ENCODE measurements around the gene PRDM8. TPM values are rescaled to one million over a fixed set of nuclear protein-coding genes. Genes with fewer than 3 reads are reported as not detected.

PRDM8 gene
- total RNA-seq, 2 donors from 2014 or later: 26.6 to 58.0 TPM

GRCh38 chr4:80228460-80228859, 31.2 kb downstream of the PRDM8 start:
- Histone ChIP-seq H3K27ac (no peak overlapping the region), H3K27me3 (replicated peaks; ENCODE audit: insufficient read depth) (no peaks in the 10 kb centered on the region), H3K9me3 (no peaks in the 10 kb centered on the region), H3K4me1 (replicated peaks) (no peaks in the 10 kb centered on the region), H3K36me3 (no peaks in the 10 kb centered on the region), H3K4me3 (no peak overlapping the region)
- DNase-seq (ENCODE audit: low spot score): no peak
- no peak for TF ChIP-seq CTCF (IDR thresholded peaks at IDR 0.05)
- TF ChIP-seq POLR2AphosphoS5 (IDR thresholded peaks at IDR 0.05): no peak
- no peak for TF ChIP-seq POLR2A (IDR thresholded peaks at IDR 0.05)
- intact Hi-C loops (cut with DNase I): no loop called here

- TF ChIP-seq POLR2A (IDR thresholded peaks at IDR 0.05) (no peak), POLR2AphosphoS5 (IDR thresholded peaks at IDR 0.05) (no peak), CTCF (IDR thresholded peaks at IDR 0.05) (no peak)
- no peak overlapping the region for H3K4me3 ChIP-seq
- H3K36me3 ChIP-seq: no peaks in the 10 kb centered on the region
- no peaks in the 10 kb centered on the region for H3K27me3 ChIP-seq (replicated peaks; ENCODE audit: insufficient read depth)
- H3K4me1 ChIP-seq (replicated peaks): no peaks in the 10 kb centered on the region
- H3K27ac ChIP-seq: no peak overlapping the region
- DNase-seq (ENCODE audit: low spot score): no peak
- WGBS: 45% methylated on average over 2 of the region's 2 CpGs
- intact Hi-C loops (cut with DNase I): no loop called here
- H3K9me3 ChIP-seq: no peaks in the 10 kb centered on the region
These were observed 31.8 kb downstream of the PRDM8 start for GRCh38 chr4:80229128-80229527.

- TF ChIP-seq CTCF (IDR thresholded peaks at IDR 0.05) (no peak), POLR2A (IDR thresholded peaks at IDR 0.05) (no peak)
- Histone ChIP-seq H3K27me3 (replicated peaks; ENCODE audit: insufficient read depth) (no peaks in the 10 kb centered on the region), H3K9me3 (no peaks in the 10 kb centered on the region), H3K4me1 (replicated peaks) (no peaks in the 10 kb centered on the region), H3K36me3 (no peaks in the 10 kb centered on the region), H3K4me3 (no peak overlapping the region), H3K27ac (no peak overlapping the region)
- 88% methylated on average over 2 of the region's 2 CpGs for WGBS
- no peak for DNase-seq (ENCODE audit: low spot score)
- intact Hi-C loops (cut with DNase I): no loop called here
These were observed 32.3 kb downstream of the PRDM8 start for GRCh38 chr4:80229590-80229989.

- Histone ChIP-seq H3K4me1 (replicated peaks) (no peaks in the 10 kb centered on the region), H3K27ac (no peak overlapping the region), H3K27me3 (replicated peaks; ENCODE audit: insufficient read depth) (no peaks in the 10 kb centered on the region), H3K4me3 (no peak overlapping the region), H3K9me3 (no peaks in the 10 kb centered on the region), H3K36me3 (no peaks in the 10 kb centered on the region)
- 80% methylated on average over 5 of the region's 5 CpGs for WGBS
- no peak for DNase-seq (ENCODE audit: low spot score)
- intact Hi-C loops (cut with DNase I): no loop called here
- TF ChIP-seq CTCF (IDR thresholded peaks at IDR 0.05): no peak
- no peak for TF ChIP-seq POLR2A (IDR thresholded peaks at IDR 0.05)
- TF ChIP-seq POLR2AphosphoS5 (IDR thresholded peaks at IDR 0.05): no peak
These were observed 33.9 kb downstream of the PRDM8 start for GRCh38 chr4:80231180-80231579.

- Histone ChIP-seq H3K36me3 (no peaks in the 10 kb centered on the region), H3K4me3 (no peak overlapping the region), H3K4me1 (replicated peaks) (no peaks in the 10 kb centered on the region), H3K27me3 (replicated peaks; ENCODE audit: insufficient read depth) (no peaks in the 10 kb centered on the region), H3K9me3 (no peaks in the 10 kb centered on the region), H3K27ac (no peak overlapping the region)
- no peak for DNase-seq (ENCODE audit: low spot score)
- intact Hi-C loops (cut with DNase I): no loop called here
- 92% methylated on average over 2 of the region's 2 CpGs for whole genome bisulfite sequencing
- TF ChIP-seq CTCF (IDR thresholded peaks at IDR 0.05) (no peak), POLR2A (IDR thresholded peaks at IDR 0.05) (no peak), POLR2AphosphoS5 (IDR thresholded peaks at IDR 0.05) (no peak)
These were observed 35.5 kb downstream of the PRDM8 start for GRCh38 chr4:80232707-80233370.

Measured in prostate gland (tissue), 2 donors.